ENCODE results near the gene DSCAM.
"Not testable (repeated sequence)": the region's sequence is repeated elsewhere in the genome, so short reads cannot be mapped to it uniquely, and the experiment has no call there.

Gene DSCAM

DNA sequence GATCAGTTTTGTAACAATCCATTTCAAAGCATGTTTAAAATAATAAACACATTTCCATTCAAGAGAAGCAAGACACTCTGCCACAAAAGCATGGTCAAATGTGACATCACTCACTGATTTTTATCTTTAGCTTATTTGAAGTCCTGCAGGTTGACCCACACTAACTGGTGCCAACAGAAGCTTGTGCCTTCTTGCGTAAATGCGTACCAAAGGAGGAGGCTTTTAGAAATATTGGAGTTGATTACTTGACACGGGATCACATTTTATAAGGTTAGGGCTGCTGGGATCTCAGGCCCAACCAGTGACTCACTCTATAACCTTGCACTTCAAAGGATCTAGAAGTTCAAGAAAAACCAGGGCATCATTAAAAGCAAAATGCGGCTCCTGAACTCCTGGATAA is 776.1 kb downstream of the DSCAM start:
- DNase-seq: no peak

- DNase-seq: no peak
These were observed 779.2 kb downstream of the DSCAM start for GRCh38 chr21:40067751-40068150.

- no peak for DNase-seq
These were observed 780.7 kb downstream of the DSCAM start for GRCh38 chr21:40066221-40066620.

- DNase-seq: no peak
These were observed 786.8 kb downstream of the DSCAM start for GRCh38 chr21:40060083-40060677.

GRCh38 chr21:40057331-40057730 is 789.6 kb downstream of the DSCAM start:
- no peak for DNase-seq

DNA sequence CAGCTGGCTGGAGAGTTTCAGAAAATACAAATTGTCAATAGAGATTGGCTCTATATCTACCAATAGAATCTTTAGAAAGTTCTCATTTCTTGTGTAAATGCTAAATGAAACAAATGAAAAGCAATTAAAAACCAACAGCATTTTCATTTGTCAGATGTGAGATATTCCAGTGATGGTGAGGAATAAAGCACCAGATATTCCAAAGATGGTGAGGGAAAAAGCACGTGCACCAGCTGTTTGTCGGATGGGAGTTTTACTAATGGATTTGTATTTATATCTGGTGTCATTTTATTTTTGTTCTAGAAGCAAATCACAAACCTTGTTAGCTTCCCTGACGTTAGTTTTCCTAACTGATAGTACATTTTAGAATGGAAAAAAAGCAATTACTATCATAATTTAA is 790.9 kb downstream of the DSCAM start:
- no peak for DNase-seq

GRCh38 chr21:40054403-40054802 is 792.6 kb downstream of the DSCAM start:
- DNase-seq: no peak

- DNase-seq: no peak
These were observed 794.0 kb downstream of the DSCAM start for GRCh38 chr21:40053007-40053406.

DNA sequence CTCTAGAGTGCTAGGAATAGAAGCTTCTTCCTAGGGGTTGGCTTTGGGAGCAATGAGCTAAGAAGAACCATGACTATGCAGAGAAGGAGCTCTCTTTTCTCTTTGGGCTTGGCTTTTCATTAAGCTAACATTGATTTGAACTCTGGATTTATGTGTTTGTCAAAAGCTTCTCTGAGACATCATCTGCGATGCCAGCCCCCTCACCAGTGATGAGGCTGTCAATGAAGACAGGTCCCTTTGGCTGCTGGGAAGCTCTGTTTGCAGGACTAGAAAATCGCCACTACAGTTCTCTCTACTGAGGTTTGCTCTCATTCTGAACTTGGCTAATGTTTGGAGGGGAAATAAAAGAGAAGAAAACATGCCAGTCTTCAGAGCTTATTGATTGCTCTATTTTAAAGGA is 794.7 kb downstream of the DSCAM start:
- DNase-seq: no peak

DNA sequence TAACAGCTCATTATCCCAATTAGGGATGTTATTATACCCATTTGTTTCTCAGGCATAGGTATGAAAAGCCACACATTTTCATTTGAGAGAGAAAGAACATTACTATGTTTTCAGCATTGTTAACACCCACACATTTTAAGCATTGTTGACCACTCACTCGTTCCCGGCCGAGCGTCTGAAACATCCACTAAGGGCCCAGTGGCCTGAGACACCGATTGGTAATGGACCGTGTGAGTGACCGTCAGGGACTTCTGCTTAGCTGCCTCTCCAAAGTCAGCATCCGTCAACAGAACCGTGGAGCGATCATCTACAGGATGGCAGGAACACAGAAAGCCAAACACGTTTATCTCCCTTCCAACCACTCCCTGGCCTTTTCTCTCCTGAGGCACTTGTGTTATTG is 795.2 kb downstream of the DSCAM start:
- DNase-seq: no peak

GRCh38 chr21:40049931-40050290 is 797.0 kb downstream of the DSCAM start:
- DNase-seq: no peak

- no peak for DNase-seq
These were observed 797.7 kb downstream of the DSCAM start for GRCh38 chr21:40049031-40049930.

GRCh38 chr21:40047993-40048730 is 798.8 kb downstream of the DSCAM start:
- no peak for DNase-seq

DNA sequence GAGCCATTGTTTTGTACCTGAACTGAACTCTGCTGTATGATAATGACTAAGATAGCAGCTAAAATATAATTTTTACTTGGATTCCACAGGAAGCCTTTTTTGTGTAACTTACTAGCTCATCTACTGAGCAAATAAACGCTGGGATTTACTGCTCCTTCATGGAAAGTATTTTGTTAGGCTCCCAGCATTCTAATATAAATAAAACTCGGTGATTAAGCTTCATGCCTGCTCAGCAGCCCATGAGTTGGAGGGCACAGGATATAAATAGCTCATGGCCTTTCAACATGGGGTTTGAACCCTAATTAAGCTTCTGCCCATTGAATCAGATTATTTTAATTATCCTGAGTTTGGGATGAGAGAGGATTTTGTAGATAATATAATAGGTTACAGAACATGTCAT is 799.7 kb downstream of the DSCAM start:
- no peak for DNase-seq

DNA sequence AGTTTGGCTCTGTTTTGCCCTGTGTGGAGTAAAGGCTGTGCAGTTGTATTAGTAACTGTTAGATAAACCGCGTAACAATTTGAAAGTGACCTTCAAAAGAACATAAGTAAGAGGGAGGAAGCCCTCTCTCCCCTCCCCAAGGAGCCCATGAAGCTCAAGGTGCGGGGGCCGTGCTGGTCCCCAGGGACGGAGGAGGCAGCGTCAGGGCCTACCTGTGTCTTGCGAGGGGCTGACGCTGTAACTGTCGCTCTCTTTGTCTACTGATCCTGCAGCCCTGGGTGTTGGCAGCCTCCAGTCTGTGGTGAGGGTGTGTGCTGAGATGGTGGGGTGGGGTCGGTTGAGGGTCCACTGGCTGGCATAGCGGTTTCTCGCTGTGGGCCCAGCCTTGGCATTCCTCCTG is 803.1 kb downstream of the DSCAM start:
- DNase-seq: no peak

GRCh38 chr21:40043423-40043822 is 803.5 kb downstream of the DSCAM start:
- no peak for DNase-seq

- no peak for DNase-seq
These were observed 805.5 kb downstream of the DSCAM start for GRCh38 chr21:40041446-40041845.

GRCh38 chr21:40033156-40033782 is 813.7 kb downstream of the DSCAM start:
- DNase-seq: not testable (repeated sequence)

DNA sequence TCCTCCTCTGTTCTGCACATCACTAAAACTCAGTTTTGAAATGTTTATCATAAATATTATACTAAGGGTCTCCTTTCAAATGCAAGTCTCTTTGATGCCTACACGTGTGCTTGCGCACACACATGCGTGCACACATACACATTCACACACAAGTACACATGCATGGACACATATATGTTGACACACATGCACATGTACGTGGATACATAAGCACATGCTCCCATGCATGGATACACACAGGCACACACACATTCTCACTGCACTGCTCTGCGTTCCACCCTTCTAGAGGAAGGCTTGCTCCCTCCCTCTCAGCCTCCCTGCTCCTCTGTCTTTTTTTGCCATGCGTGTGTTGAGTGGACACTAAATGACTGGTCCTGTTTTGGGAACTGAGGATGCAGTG is 817.1 kb downstream of the DSCAM start:
- no peak for DNase-seq

GRCh38 chr21:40028393-40028792 is 818.6 kb downstream of the DSCAM start:
- DNase-seq: not testable (repeated sequence)

GRCh38 chr21:40021558-40022351 is 825.2 kb downstream of the DSCAM start:
- no peak for DNase-seq

GRCh38 chr21:40020651-40021050 is 826.3 kb downstream of the DSCAM start:
- no peak for DNase-seq
